RPMI8226 (cell line): Measurements from ENCODE around the gene ZNF664.
A peak's percentile ranks its signal among the peaks of the same experiment; 100 is the strongest.

Experiments
- DNase-seq: peaks from one replicate; pipeline ENCODE4 v3.0.0-alpha.2; 2015

ZNF664 gene

GRCh38 chr12:124036657-124037109 lies 63.7 kb downstream of the ZNF664 start:
- DNase-seq = peak; percentile 41

GRCh38 chr12:124037331-124037730 lies 64.3 kb downstream of the ZNF664 start:
- no peak for DNase-seq

- DNase-seq = no peak
These were observed 66.3 kb downstream of the ZNF664 start for GRCh38 chr12:124039276-124039675.

- DNase-seq = no peak
These were observed 67.3 kb downstream of the ZNF664 start for GRCh38 chr12:124040291-124040690.

GRCh38 chr12:124040737-124041136 lies 67.7 kb downstream of the ZNF664 start:
- DNase-seq = no peak

- DNase-seq = no peak
These were observed 68.9 kb downstream of the ZNF664 start for GRCh38 chr12:124041907-124042306.

GRCh38 chr12:124044021-124044420 lies 71.0 kb downstream of the ZNF664 start:
- no peak for DNase-seq

GRCh38 chr12:124044809-124045321 lies 71.8 kb downstream of the ZNF664 start:
- no peak for DNase-seq

- no peak for DNase-seq
These were observed 72.8 kb downstream of the ZNF664 start for GRCh38 chr12:124045671-124046455.

GRCh38 chr12:124046456-124046740 lies 73.4 kb downstream of the ZNF664 start:
- no peak for DNase-seq

GRCh38 chr12:124047045-124047566 lies 74.1 kb downstream of the ZNF664 start:
- no peak for DNase-seq

- DNase-seq = no peak
These were observed 76.6 kb downstream of the ZNF664 start for GRCh38 chr12:124049451-124050094.

GRCh38 chr12:124053851-124054250 lies 80.8 kb downstream of the ZNF664 start:
- no peak for DNase-seq

GRCh38 chr12:124055066-124055465 lies 82.1 kb downstream of the ZNF664 start:
- no peak for DNase-seq

GRCh38 chr12:124057691-124058090 lies 84.7 kb downstream of the ZNF664 start:
- DNase-seq = no peak

GRCh38 chr12:124059752-124060151 lies 86.7 kb downstream of the ZNF664 start:
- no peak for DNase-seq
